Activated CD4-positive, CD25-positive, alpha-beta regulatory T cell (primary cell): ENCODE results near the gene IL10RB.
A peak's percentile ranks its signal among the peaks of the same experiment; 100 is the strongest.
"Not testable (repeated sequence)": the region's sequence is repeated elsewhere in the genome, so short reads cannot be mapped to it uniquely, and the experiment has no call there.

Experiments used
- DNase-seq, 4 experiments: peaks; one replicate each; lab custom pipeline; 2025; lab: John Stamatoyannopoulos, UW

IL10RB gene

GRCh38 chr21:33301632-33302002, 35.5 kb downstream of the IL10RB start:
- DNase-seq = no peak

GRCh38 chr21:33302055-33302454, 35.9 kb downstream of the IL10RB start:
- DNase-seq = no peak

- no peak for DNase-seq
Measured at GRCh38 chr21:33302796-33303195, 36.6 kb downstream of the IL10RB start.

- no peak for DNase-seq
Measured at GRCh38 chr21:33305344-33305671, 39.1 kb downstream of the IL10RB start.

DNA sequence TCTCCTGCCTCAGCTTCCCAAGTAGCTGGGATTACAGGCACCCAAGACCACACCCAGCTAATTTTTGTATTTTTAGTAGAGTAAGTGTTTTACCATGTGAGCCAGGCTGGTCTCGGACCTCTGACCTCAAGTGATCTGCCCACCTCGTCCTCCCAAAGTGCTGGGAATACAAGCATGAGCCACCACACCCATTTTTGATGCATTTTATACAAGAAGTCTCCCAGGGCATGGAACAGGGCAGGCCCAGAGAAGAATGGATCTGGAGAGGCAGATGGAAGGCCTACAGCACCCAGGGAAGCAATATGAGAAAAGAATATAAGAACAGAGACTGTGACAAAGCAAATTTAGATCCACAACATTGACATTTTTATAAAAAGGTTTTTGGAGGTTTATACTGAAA, 39.8 kb downstream of the IL10RB start:
- DNase-seq = no peak

- DNase-seq = no peak
Measured at GRCh38 chr21:33308586-33309490, 42.7 kb downstream of the IL10RB start.

- DNase-seq = no peak
Measured at GRCh38 chr21:33309778-33310177, 43.6 kb downstream of the IL10RB start.

GRCh38 chr21:33312121-33312520, 46.0 kb downstream of the IL10RB start:
- DNase-seq = no peak

DNA sequence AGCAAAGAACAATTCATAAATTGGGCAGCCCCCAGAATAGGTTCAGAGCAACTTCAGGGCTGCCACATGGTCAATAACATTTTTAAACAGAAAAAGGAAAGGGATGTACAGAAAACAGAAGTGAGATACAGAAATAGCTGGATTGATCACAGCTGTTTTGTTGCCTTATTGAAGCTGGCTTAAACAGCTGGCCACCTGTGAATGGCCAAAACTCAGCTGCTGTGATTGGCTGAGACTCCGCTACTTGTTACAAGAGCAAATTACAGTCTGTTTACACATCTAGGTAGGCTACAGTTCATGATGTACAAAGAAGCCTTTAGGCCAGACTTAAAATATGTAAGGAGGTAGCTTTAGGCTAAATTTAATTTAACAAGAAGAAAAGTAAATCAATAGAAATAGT, 47.0 kb downstream of the IL10RB start:
- DNase-seq = no peak

DNA sequence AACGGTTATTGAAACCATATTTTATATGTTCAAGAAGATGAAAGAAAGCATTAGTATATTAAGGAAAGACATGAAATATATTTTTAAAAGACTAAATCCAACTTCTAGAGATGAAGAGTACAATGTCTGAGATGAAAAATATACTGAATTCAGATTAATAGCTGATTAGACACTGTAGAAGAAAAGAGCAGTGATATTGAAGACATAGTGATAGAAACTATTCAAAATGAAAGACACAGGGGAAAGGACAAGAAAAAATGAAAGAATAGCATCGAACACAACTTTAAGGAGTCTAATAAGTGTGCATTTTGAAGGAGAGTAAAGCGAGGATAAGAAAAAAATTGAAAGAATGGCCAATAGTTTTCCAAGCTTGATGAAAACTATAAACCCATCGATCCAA, 47.4 kb downstream of the IL10RB start:
- DNase-seq = no peak

DNA sequence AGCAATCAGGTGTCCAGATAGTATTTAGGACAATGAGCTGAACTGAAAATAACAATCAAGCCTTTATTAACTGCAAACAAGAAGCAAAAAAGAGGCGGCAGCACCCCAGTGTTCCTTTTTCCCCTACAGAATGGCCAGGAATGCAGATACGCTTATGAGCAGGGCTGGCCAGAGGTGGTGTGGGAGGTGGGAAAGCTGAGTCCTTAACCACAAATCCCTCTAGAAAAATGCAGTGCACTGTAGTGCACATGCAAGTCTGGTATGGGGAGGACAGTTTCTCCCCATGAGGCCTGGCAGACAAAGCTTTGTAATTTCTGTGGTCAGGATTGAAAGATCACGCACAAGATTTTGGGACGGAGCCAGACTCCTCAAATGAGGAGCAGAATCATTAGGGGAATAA, 47.9 kb downstream of the IL10RB start:
- no peak for DNase-seq

DNA sequence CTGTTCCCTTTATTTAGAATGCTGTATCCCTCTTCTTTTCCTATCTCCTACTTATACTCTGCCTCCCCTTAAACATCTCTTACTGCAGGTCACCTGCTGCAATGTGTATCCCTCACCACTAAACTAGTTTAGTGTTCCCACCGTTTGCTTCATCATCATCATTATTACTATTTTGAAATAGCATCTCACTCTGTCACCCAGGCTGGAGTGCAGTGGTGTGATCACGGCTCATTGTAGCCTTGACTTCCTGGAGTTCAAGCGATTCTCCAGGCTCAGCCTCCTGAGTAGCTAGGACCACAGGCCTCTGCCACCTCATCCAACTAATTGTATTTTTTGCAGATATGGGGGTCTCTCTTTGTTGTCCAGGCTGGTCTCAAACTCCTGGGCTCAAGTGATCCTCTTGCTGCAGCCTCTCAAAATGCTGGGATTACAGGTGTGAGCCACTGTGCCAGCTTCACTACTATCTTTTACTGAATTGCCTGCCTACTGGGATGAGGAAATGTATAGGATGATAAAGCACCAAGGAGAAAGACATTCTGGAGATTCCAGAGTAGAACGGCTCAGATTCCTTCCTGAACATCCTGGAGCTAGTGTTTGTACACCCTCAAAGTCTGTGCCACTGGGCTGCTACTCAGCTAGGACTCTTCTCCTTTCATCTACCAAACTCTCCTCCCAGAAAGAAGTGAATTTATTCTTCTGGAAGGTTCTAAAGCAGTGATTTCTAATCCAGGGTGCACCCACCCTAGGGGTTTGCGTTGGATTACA, 50.0 kb downstream of the IL10RB start:
- no peak for DNase-seq

DNA sequence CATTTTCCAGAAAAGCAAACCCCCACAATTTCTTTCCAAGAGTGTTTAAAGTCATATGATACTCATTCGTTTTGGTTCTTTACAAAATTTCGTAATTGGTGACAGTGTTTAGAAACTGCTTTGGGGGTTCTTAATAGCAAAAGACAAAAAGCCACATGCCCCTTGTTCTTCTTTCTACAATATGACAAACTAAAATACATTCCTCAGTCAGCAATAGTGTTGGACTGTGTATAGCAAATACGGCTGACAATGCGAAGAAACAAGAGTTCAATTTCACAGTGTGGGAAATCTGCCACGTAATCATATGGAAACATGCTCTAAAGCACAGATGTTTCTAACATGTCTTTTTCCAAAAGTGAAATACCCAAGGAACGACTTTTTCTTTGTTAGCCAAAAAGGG, 51.0 kb downstream of the IL10RB start:
- DNase-seq = no peak

DNA sequence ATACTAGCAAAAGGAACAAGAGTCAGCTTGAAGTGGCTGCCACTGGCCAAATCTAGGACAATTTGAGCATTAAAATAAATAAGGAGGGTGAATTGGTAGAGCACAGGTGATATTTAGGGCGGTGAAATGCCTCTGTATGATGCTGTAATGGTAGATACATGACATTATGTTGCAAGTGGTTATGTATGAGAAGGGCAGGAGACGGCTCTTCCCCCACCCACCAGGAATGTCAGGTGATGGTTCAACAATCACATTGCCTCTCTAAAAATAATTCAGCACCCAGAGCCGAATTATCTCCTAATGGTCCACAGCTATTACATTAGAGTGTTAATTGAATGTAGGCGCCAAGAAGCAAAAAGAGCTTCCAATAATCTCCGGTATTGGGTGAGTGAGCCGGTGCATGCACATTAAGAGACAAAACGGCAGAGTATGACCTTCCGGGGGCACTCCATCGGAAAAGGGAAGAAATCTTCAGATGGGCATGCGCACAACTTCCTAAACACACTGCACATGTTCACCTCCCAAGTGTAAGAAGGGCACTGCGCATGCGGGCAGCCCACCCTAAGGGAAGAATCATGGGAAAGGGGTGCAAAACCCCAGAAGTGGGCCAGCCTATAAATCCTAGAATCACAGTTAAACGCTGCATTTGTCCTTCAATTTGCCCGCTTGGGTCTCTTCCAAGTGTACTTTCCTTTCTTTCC, 51.8 kb downstream of the IL10RB start:
- no peak for DNase-seq

DNA sequence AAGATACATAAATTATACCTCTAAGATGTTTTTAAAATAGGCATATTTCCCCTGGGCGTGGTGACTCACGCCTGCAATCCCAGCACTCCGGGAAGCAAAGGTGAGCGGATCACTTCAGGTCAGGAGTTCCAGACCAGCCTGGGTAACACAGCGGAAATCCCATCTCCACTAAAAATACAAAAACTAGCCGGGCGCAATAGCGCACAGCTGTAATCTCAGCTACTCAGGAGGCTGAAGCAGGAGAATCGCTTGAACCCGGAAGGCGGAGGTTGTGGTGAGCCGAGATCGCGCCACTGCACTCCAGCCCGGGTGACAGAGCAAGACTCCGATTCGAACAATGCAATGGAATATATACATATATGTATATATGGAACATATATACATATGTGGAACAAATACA, 54.8 kb downstream of the IL10RB start:
- not testable (repeated sequence) for DNase-seq

DNA sequence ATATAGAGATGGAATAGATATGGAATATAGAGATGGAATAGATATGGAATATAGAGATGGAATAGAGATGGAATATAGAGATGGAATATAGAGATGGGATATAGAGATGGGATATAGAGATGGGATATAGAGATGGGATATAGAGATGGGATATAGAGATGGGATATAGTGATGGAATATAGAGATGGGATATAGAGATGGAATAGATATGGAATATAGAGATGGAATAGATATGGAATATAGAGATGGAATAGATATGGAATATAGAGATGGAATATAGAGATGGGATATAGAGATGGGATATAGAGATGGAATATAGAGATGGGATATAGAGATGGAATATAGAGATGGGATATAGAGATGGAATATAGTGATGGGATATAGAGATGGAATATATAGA, 57.4 kb downstream of the IL10RB start:
- not testable (repeated sequence) for DNase-seq

- DNase-seq = peak; percentile 97 to 98 (median 97)
Measured at GRCh38 chr21:33324291-33325221, 58.4 kb downstream of the IL10RB start, which contains the start of gene IFNAR1. Gene IFNAR1, plus strand, starts transcription at chr21:33324970. Its CDS starts 86 bp downstream, at chr21:33325056.

- peak in 3 of 4 experiments; percentile 11 to 41 (median 37) for DNase-seq
Measured at GRCh38 chr21:33325222-33326067, 59.3 kb downstream of the IL10RB start.

DNA sequence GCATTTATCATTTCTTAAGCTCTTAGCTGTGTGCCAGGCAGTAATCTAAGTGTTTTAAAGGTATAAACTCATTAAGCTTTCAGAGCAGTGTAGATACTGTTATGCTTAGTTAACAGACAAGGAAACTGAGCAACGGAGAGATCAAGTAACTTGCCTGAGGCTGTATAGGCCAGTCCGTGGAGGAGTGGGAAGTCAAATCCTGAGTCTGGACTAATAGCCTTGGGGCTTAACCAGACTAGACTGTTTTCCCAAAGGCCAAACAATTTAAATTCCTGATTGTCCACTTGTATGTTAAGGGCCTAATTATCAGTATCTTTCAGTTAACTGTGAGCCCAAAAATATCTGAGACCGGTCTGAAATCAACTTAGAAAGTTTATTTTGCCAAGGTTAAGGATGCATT, 61.2 kb downstream of the IL10RB start:
- DNase-seq = no peak

DNA sequence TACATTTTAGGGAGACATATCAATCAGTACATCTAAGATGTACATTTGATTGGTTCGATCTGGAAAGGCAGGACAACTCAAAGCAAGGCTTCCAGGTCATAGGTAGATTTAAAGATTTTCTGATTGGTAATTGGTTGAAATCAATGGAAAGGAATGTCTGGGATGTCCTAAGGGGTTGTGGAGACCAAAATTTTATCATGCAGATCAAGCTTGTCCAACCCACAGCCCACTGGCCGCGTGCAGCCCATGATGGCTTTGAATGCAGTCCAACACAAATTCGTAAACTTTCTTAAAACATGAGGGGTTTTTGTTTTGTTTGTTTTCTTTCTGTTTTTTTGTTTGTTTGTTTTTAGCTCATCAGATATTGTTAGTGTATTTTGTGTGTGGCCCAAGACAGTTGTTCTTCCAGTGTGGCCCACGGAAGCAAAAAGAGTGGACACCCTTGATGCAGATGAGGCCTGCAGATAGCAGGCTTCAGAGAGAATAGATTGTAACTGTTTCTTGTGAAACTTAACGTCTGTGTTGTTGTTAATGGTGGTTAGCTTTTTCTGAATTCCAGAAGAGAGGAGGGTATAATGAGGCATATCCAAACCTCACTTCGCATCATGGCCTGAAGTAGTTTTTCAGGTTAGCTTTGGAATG, 61.7 kb downstream of the IL10RB start:
- DNase-seq = no peak
